ENCODE results near the gene ACSF3. TPM values are rescaled to one million over a fixed set of nuclear protein-coding genes. Genes with fewer than 3 reads are reported as not detected.

The ACSF3 gene
- total RNA-seq, 2 experiments from 2014 or later: 36.5 to 39.2 TPM

GRCh38 chr16:89104303-89104702 is 10.7 kb downstream of the ACSF3 start:
- CTCF ChIA-PET: no interaction called here

GRCh38 chr16:89104930-89105571 is 11.4 kb downstream of the ACSF3 start:
- ChIA-PET CTCF (no interaction called here), POLR2A (no interaction called here)

More at GRCh38 chr16:89104303-89104702, 10.7 kb downstream of the ACSF3 start:
- POLR2A ChIA-PET: no interaction called here

GRCh38 chr16:89105599-89106151 is 12.0 kb downstream of the ACSF3 start:
- CTCF ChIA-PET: no interaction called here
- POLR2A ChIA-PET: no interaction called here

DNA sequence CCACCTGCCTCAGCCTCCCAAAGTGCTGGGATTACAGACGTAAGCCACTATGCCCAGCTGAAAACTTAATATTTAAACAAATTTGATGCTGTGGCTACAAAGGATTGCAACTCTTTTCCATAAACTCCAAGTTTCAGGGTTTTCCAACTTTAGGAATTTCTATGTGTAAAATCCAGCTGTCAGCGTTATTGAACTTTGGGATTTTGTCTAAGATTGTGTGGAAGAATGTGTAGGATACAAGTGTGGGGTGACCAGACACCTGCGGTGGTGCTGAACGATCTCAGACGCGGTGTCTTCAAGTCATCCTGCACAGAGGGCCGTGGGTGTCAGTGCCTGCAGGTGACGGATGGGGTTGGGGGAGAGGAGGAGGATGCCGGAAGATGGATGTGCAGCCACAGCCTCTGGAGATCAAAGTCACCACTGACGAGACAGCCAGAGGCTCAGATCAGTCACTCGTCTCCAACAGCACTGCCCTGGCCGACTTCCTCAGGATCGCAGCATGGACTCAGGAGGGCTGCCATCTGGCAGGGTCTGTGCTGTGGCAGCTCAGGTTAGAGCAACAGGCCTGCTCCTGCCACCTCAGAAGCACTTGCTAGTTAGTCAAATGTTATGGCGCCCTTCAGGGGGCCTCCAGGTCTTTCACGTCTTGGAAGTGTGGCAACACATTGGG is 13.0 kb downstream of the ACSF3 start:
- CTCF ChIA-PET: no interaction called here

DNA sequence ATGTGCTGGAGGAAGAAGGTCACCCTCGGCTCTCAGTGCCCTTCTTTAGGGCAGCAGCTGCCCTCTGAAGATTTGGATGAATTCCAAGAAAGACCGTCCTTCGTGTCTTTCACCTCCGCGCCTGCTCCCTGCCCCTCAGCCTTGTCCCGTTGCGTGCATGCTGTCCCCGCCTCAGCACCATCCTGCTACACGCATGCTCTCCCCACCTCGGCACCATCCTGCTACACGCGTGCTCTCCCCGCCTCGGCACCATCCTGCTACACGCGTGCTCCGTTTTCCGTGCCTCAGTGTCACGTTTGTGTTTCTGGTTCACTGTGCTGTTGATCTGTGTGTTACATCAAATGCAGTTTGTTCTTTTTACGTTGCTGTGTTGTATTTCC is 13.5 kb downstream of the ACSF3 start:
- CTCF ChIA-PET: no interaction called here

More for the DNA sequence above, 13.0 kb downstream of the ACSF3 start:
- POLR2A ChIA-PET: no interaction called here

DNA sequence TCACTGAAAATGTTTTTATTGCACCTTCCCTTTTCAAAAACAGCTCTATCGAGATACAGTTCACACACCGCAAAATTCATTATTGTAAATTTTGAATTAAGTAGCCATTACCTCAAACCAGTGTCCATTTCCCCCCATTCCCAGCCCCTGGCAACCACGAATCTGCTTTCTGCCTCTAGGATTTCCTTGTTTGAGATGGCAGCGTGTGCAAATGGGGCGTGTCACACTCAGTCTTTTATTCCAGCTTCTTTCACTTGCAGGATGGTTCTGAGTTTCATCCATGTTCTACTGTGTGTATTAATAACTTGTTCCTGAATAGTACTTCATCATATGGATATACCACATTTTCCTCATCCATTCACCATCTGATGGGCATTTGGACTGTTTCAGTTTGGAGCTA is 14.8 kb downstream of the ACSF3 start:
- CTCF ChIA-PET: no interaction called here
- POLR2A ChIA-PET: no interaction called here

More for the DNA sequence above, 13.5 kb downstream of the ACSF3 start:
- POLR2A ChIA-PET: no interaction called here

DNA sequence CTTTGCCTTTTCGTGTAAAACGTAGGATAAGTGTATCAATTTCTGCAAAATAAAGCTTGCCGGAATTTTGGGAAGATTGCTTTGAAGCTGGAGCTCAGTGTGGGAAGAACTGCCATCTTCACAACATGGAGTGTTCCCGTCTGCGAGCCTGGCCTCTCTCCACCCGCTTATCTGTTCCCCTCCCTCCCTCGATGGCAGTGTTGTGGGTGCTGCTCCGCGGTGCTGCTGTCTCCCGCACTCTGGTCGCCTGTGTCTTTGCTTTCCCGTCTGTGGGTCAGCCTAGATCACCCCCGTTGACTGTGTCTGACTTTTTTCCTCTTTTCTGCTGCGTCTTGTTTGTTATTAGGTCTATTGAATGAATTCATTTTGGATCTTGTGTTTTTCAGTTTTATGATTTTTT is 17.0 kb downstream of the ACSF3 start:
- ChIA-PET CTCF (interaction anchor here (1.5 kb wide), 1 partner anchor 14 kb away, joined by 4 read pairs; no protein-coding TSS in a partner anchor), POLR2A (no interaction called here)

GRCh38 chr16:89111263-89111662 is 17.6 kb downstream of the ACSF3 start:
- POLR2A ChIA-PET: no interaction called here

DNA sequence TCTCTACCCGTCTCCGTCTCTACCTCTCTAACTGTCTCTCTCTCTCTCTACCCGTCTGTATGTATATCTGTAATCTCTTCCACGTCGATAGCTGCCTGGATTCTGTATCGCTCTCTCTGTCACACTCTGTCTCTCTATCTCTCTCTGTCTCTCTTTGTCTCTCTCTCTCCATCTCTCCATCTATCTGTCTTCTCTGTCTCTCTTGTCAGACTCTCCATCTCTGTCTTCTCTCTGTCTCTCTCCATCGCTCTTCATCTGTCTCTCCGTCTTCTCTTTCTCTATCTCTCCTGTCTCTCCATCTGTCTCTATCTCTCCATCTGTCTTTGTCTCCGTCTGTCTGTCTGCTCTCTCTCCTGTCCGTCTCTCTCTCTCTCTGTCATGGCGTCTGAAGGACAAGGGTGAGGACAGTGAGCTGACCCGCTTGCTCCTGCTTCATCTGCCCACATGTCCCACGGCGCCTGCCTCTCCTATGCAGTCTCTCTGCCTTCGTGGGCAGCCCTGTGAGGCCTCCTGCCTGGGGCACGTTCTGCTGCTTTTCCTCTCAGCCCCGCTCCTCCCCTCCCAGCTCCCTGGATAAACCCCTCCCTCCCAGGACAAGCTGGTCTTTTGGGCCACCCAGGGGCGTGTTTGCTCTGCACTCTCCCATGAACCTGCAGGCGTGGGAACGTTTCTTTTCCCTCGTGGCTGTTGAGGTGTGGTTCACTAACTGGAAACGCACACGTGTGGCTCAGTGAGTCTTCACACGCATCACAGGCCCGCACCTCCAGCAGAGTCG is 18.9 kb downstream of the ACSF3 start:
- ChIA-PET CTCF (interaction anchor here (1.5 kb wide), 1 partner anchor 13 kb away, joined by 3 read pairs; no protein-coding TSS in a partner anchor), POLR2A (no interaction called here)

More at GRCh38 chr16:89111263-89111662, 17.6 kb downstream of the ACSF3 start:
- CTCF ChIA-PET: no interaction called here

DNA sequence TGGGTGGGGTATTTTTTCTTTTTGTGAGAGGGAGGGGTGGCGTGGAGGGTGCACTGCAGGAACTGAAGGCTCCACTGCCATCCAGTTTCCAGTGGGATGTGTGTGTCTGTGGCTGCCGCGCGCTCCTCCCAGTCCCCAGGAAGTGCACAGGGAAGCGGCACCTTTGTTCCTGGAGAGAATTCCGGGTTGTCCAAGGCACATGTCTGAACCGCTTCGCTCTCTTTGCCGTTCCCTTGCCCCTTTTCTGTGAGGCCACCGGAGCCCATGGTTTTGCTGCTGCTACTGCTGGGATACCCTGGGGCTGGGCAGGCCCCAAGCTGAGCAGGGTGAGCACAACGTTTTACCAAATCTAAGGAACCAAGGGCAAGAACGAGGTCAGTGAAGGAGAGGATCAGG is 19.5 kb downstream of the ACSF3 start:
- CTCF ChIA-PET: no interaction called here
- POLR2A ChIA-PET: no interaction called here

GRCh38 chr16:89113661-89114060 is 20.0 kb downstream of the ACSF3 start:
- POLR2A ChIA-PET: no interaction called here
- CTCF ChIA-PET: no interaction called here

DNA sequence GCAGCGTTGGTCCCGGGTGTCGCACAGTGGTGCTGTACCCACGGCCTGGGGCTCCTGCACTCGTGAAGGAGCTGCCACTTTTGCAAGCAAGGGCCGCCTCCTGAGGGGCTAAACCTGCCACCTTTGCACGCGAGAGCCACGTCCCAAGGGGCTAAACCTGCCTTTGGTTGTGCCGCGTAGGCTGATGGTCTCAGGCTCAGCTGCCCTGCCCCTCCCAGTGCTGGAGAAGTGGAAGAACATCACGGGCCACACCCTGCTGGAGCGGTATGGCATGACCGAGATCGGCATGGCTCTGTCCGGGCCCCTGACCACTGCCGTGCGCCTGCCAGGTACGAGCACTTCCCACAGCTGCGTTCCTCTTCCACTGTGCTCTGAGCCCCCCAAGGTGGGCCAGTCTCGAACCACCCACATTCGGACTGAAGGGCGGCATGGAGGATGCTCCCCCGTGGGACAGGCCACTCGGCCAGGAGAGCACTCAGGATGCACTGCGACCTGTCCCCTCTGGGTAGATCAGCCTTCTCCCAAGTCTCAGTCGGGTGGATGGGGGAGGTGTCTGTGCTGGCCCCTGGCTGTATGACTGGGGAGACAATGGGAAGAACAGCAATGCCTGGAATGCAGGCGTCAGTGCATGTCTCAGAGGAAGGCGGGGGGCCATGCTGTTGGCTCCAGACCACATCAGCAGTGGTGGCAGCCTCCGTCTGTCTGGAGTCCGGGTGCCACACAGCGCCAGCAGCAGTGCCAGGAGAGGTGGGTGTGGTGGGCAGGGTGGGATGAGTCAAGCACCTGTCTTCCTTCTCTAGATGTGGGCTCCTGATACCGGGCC is 20.7 kb downstream of the ACSF3 start:
- ChIA-PET CTCF (no interaction called here), POLR2A (interaction anchor here (0.8 kb wide), 1 partner anchor 17 kb away, joined by 7 read pairs; no protein-coding TSS in a partner anchor)

- CTCF ChIA-PET: interaction anchor here (1.0 kb wide), 1 partner anchor 257 kb away, joined by 3 read pairs; no protein-coding TSS in a partner anchor
- POLR2A ChIA-PET: interaction anchor here (0.8 to 1.3 kb wide), 2 partner anchors 18 kb away, joined by 4 to 7 read pairs; no protein-coding TSS in a partner anchor
Measured at GRCh38 chr16:89115216-89115861, 21.7 kb downstream of the ACSF3 start.

GRCh38 chr16:89116341-89117226 is 22.9 kb downstream of the ACSF3 start:
- ChIA-PET CTCF (interaction anchor here (1.0 kb wide), 1 partner anchor 258 kb away, joined by 3 read pairs; no protein-coding TSS in a partner anchor), POLR2A (interaction anchor here (1.3 kb wide), 1 partner anchor 19 kb away, joined by 4 read pairs; no protein-coding TSS in a partner anchor)

DNA sequence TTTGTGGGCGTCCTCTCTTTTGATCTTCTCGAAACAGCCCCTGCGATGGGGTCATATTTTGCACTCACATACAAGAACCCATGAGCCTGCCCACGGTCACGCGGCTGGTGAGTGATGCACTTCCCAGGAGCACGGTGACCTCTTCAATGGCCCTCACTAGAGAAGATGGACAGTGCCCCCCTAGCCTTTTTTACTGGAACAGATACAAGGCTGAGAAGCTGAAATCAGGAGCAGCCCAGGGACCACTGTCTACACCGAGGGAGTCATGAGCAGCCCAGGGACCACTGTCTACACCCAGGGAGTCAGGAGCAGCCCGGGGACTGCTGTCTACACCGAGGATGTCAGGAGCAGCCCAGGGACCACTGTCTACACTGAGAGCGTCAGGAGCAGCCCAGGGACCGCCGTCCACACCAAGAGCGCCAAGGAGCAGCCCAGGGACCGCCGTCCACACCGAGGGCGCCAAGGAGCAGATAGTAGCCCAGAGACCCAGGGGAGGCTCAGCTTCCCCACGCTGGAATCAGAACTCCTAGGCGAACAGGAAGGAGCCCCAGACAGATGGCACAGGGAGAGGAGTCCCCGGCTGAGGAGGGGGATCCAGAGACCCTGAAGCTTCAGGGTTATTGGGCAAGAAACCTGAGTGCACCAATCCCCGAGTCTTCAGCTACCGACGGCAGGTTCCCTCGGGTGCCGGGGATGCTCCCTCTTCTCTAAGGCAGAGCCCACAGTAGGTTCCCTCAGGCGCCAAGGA is 23.7 kb downstream of the ACSF3 start:
- CTCF ChIA-PET: interaction anchor here (0.7 kb wide), 1 partner anchor 246 kb away, joined by 4 read pairs; no protein-coding TSS in a partner anchor

DNA sequence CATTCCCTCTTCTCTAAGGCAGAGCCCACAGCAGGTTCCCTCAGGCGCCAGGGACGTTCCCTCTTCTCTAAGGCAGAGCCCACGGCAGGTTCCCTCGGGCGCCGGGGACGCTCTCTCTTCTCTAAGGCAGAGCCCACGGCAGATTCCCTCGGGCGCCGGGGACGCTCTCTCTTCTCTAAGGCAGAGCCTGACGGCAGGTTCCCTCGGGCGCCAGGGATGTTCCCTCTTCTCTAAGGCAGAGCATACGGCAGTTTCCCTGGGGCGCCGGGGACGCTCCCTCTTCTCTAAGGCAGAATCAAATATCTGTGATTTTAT is 24.3 kb downstream of the ACSF3 start:
- ChIA-PET CTCF (interaction anchor here (0.7 kb wide), 1 partner anchor 247 kb away, joined by 4 read pairs; no protein-coding TSS in a partner anchor), POLR2A (no interaction called here)

More for the DNA sequence above, 23.7 kb downstream of the ACSF3 start:
- POLR2A ChIA-PET: no interaction called here
